ENCODE results near the gene C6orf47. TPM values are rescaled to one million over a fixed set of nuclear protein-coding genes. Genes with fewer than 3 reads are reported as not detected.

C6orf47 gene
- total RNA-seq, 1 experiment from 2014 or later, result 22.4 TPM

- H3K36me3 ChIP-seq (ENCODE audit: control insufficient read depth, insufficient read depth, low read length), result peaks cover 40% of the 10 kb centered on the region
- TF ChIP-seq SIN3A (IDR thresholded peaks at IDR 0.05; ENCODE audit: borderline replicate concordance, insufficient read depth, low read depth, low read length), result no peak
- no peak for TF ChIP-seq CTCF (IDR thresholded peaks at IDR 0.05)
- TF ChIP-seq POLR2AphosphoS5 (IDR thresholded peaks at IDR 0.05; ENCODE audit: low read depth, low read length), result peak; percentile 14; the same call in 1 of the 2 replicates
- intact Hi-C loops (cut with micrococcal nuclease; ENCODE audit: unreplicated experiment), result no loop called here
Measured at GRCh38 chr6:31622684-31623091, 37.9 kb downstream of the C6orf47 start.

GRCh38 chr6:31621991-31622390 is 38.6 kb downstream of the C6orf47 start:
- peak overlapping the region; percentile 83 to 84 for H3K4me3 ChIP-seq (ENCODE audit: low read depth in 2 of 2, low read length in 2 of 2)
- no peak for ATAC-seq
- ChIA-PET CTCF (no interaction called here), POLR2A (no interaction called here)
- peak overlapping the region; percentile 100 for H3K27ac ChIP-seq (ENCODE audit: low read length)
- in situ Hi-C loops (cut with HindIII; ENCODE audit: low pct_unique_long_range_greater_than_20kb, low sequenced_read_pairs) (no loop called here), intact Hi-C loops (cut with micrococcal nuclease; ENCODE audit: unreplicated experiment) (loop anchor here (1.0 kb wide), 1 partner anchor 8 kb away; no protein-coding TSS in a partner anchor)
- BruUV-seq (replicated peaks), result no TSS peak
- H3K4me1 ChIP-seq (ENCODE audit: control insufficient read depth, insufficient read depth, low read length), result peaks cover 12% of the 10 kb centered on the region
- no peaks in the 10 kb centered on the region for H3K9me3 ChIP-seq (ENCODE audit: control insufficient read depth, insufficient read depth, low read depth, low read length)
- H3K36me3 ChIP-seq (ENCODE audit: control insufficient read depth, insufficient read depth, low read length), result peaks cover 33% of the 10 kb centered on the region
- TF ChIP-seq CTCF (IDR thresholded peaks at IDR 0.05) (no peak), POLR2AphosphoS5 (IDR thresholded peaks at IDR 0.05; ENCODE audit: low read depth, low read length) (no peak)
- no peak for DNase-seq (ENCODE audit: low read depth, low spot score)
- no peaks in the 10 kb centered on the region for H3K27me3 ChIP-seq (ENCODE audit: control insufficient read depth, insufficient read depth, low read length)

More at GRCh38 chr6:31622684-31623091, 37.9 kb downstream of the C6orf47 start:
- in situ Hi-C loops (cut with HindIII; ENCODE audit: low pct_unique_long_range_greater_than_20kb, low sequenced_read_pairs), result no loop called here
- no TSS peak for BruUV-seq (replicated peaks)
- Histone ChIP-seq H3K27ac (ENCODE audit: low read length) (peak overlapping the region; percentile 100), H3K9me3 (ENCODE audit: control insufficient read depth, insufficient read depth, low read depth, low read length) (no peaks in the 10 kb centered on the region), H3K4me1 (ENCODE audit: control insufficient read depth, insufficient read depth, low read length) (peaks cover 12% of the 10 kb centered on the region), H3K4me3 (ENCODE audit: low read depth in 2 of 2, low read length in 2 of 2) (peak overlapping the region; percentile 83 to 84), H3K27me3 (ENCODE audit: control insufficient read depth, insufficient read depth, low read length) (no peaks in the 10 kb centered on the region)
- ChIA-PET POLR2A (no interaction called here), CTCF (no interaction called here)
- DNase-seq (ENCODE audit: low read depth, low spot score) (no peak), ATAC-seq (no peak)

GRCh38 chr6:31621320-31621939 is 39.1 kb downstream of the C6orf47 start:
- in situ Hi-C loops (cut with HindIII; ENCODE audit: low pct_unique_long_range_greater_than_20kb, low sequenced_read_pairs), result no loop called here
- no peak for ATAC-seq
- peaks cover 27% of the 10 kb centered on the region for H3K36me3 ChIP-seq (ENCODE audit: control insufficient read depth, insufficient read depth, low read length)
- no peaks in the 10 kb centered on the region for H3K9me3 ChIP-seq (ENCODE audit: control insufficient read depth, insufficient read depth, low read depth, low read length)
- peak overlapping the region; percentile 83 to 84 for H3K4me3 ChIP-seq (ENCODE audit: low read depth in 2 of 2, low read length in 2 of 2)
- peak overlapping the region; percentile 100 for H3K27ac ChIP-seq (ENCODE audit: low read length)
- TSS peak; percentile 84 for BruUV-seq (replicated peaks)
- peaks cover 12% of the 10 kb centered on the region for H3K4me1 ChIP-seq (ENCODE audit: control insufficient read depth, insufficient read depth, low read length)
- TF ChIP-seq TCF7L2 (IDR thresholded peaks at IDR 0.05; ENCODE audit: low read depth, low read length) (no peak; the same call in 1 of the 2 replicates), POLR2AphosphoS5 (IDR thresholded peaks at IDR 0.05; ENCODE audit: low read depth, low read length) (no peak; the same call in 1 of the 2 replicates), REST (IDR thresholded peaks at IDR 0.05; ENCODE audit: insufficient read depth in 1 of 2, low read depth in 2 of 2, low read length in 1 of 2) (no peak), SIN3A (IDR thresholded peaks at IDR 0.05; ENCODE audit: borderline replicate concordance, insufficient read depth, low read depth, low read length) (no peak), CTCF (IDR thresholded peaks at IDR 0.05) (no peak)
- no peaks in the 10 kb centered on the region for H3K27me3 ChIP-seq (ENCODE audit: control insufficient read depth, insufficient read depth, low read length)
- CTCF ChIA-PET, result interaction anchor here (0.6 kb wide), 1 partner anchor 86 kb away, joined by 3 read pairs; no protein-coding TSS in a partner anchor
- POLR2A ChIA-PET, result no interaction called here
- no peak for DNase-seq (ENCODE audit: low read depth, low spot score)
- intact Hi-C loops (cut with micrococcal nuclease; ENCODE audit: unreplicated experiment), result loop anchor here (1.0 kb wide), 1 partner anchor 9 kb away; no protein-coding TSS in a partner anchor

Measured in Panc1 (cell line).